ENCODE data around the gene SELP. TPM values are rescaled to one million over a fixed set of nuclear protein-coding genes. Genes with fewer than 3 reads are reported as not detected.

SELP gene
- total and polyA plus RNA-seq, 2 of the 13 experiments (the other 11 are each of a cell fraction or from before 2014, with no cell fraction given): 0.11 TPM; not detected in 1

DNA sequence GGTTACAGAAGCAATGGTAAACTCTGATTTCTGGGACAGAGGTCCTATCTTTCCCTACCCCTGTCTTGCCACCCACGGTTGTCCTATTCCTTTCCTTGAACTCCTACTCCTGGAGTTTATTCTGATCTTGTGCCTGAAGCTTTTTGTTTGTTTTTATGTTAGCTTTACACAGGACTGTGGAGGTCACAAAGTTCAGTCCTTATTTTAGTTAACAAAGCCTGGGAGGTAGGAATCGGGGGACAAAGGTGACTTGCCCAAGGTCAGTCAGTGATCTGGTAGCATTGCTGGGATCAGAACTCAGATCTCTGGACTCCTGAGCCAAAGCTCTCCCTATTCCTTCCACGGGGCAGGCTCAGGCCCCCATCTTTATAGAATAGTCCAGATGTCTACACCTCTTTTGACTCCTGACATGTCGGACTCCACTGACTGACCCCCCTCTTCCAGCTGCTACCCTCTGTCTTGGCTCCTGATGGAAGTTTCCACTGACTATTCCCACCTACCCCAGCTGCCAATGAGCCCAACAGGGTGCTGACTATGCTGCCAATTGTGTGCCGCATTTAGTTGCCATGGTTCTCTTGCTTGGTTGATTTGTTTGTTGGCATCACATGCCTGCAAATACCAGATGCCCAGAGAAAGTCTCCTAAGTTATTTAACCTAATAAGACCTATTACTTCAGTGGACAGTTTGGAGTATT lies 53.5 kb downstream of the SELP start (continued):
- TF ChIP-seq ZNF619 (CRISPR knock-in tag; IDR thresholded peaks at IDR 0.05) (no peak), PITX1 (CRISPR knock-in tag; IDR thresholded peaks at IDR 0.05) (0 out of 2 replicates have a peak, but pooled peaks have one; percentile 41), SIX1 (CRISPR knock-in tag; IDR thresholded peaks at IDR 0.05; ENCODE audit: borderline replicate concordance) (no peak), ZSCAN31 (CRISPR knock-in tag; IDR thresholded peaks at IDR 0.05; ENCODE audit: low read depth) (no peak), SMC3 (IDR thresholded peaks at IDR 0.05; ENCODE audit: low read length) (0 out of 2 replicates have a peak, but pooled peaks have one; percentile 16), ETV6 (CRISPR knock-in tag; conservative IDR thresholded peaks at IDR 0.05) (no peak), NONO (IDR thresholded peaks at IDR 0.05) (no peak), NONO (CRISPR knock-in tag; conservative IDR thresholded peaks at IDR 0.05) (no peak), ZNF75D (CRISPR knock-in tag; IDR thresholded peaks at IDR 0.05; ENCODE audit: borderline replicate concordance) (no peak), NCOA2 (CRISPR knock-in tag; IDR thresholded peaks at IDR 0.05) (peak; percentile 70), LCORL (IDR thresholded peaks at IDR 0.05) (no peak), LCORL (CRISPR knock-in tag; IDR thresholded peaks at IDR 0.05) (peak; percentile 57), ZNF747 (CRISPR knock-in tag; IDR thresholded peaks at IDR 0.05; ENCODE audit: borderline replicate concordance) (0 out of 2 replicates have a peak, but pooled peaks have one; percentile 30), CENPX (CRISPR knock-in tag; IDR thresholded peaks at IDR 0.05) (no peak), PHB2 (IDR thresholded peaks at IDR 0.05; ENCODE audit: partially characterized antibody) (no peak), HNRNPLL (IDR thresholded peaks at IDR 0.05; ENCODE audit: low read depth, low read length, poor library complexity, severe bottlenecking) (no peak), JDP2 (CRISPR knock-in tag; IDR thresholded peaks at IDR 0.05; ENCODE audit: borderline replicate concordance) (no peak), ZNF841 (CRISPR knock-in tag; IDR thresholded peaks at IDR 0.05; ENCODE audit: borderline replicate concordance) (no peak), RBAK (CRISPR knock-in tag; IDR thresholded peaks at IDR 0.05) (no peak)
- TF ChIP-seq, protein P1, sequence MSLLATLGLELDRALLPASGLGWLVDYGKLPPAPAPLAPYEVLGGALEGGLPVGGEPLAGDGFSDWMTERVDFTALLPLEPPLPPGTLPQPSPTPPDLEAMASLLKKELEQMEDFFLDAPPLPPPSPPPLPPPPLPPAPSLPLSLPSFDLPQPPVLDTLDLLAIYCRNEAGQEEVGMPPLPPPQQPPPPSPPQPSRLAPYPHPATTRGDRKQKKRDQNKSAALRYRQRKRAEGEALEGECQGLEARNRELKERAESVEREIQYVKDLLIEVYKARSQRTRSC (CRISPR knock-in tag; IDR thresholded peaks at IDR 0.05; ENCODE audit: low read depth): no peak
- TF ChIP-seq, protein P2, sequence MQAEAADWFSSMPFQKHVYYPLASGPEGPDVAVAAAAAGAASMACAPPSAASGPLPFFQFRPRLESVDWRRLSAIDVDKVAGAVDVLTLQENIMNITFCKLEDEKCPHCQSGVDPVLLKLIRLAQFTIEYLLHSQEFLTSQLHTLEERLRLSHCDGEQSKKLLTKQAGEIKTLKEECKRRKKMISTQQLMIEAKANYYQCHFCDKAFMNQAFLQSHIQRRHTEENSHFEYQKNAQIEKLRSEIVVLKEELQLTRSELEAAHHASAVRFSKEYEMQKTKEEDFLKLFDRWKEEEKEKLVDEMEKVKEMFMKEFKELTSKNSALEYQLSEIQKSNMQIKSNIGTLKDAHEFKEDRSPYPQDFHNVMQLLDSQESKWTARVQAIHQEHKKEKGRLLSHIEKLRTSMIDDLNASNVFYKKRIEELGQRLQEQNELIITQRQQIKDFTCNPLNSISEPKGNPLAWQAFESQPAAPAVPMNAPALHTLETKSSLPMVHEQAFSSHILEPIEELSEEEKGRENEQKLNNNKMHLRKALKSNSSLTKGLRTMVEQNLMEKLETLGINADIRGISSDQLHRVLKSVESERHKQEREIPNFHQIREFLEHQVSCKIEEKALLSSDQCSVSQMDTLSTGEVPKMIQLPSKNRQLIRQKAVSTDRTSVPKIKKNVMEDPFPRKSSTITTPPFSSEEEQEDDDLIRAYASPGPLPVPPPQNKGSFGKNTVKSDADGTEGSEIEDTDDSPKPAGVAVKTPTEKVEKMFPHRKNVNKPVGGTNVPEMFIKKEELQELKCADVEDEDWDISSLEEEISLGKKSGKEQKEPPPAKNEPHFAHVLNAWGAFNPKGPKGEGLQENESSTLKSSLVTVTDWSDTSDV (CRISPR knock-in tag; IDR thresholded peaks at IDR 0.05): no peak
- TF ChIP-seq, protein P3, sequence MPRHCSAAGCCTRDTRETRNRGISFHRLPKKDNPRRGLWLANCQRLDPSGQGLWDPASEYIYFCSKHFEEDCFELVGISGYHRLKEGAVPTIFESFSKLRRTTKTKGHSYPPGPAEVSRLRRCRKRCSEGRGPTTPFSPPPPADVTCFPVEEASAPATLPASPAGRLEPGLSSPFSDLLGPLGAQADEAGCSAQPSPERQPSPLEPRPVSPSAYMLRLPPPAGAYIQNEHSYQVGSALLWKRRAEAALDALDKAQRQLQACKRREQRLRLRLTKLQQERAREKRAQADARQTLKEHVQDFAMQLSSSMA (CRISPR knock-in tag; IDR thresholded peaks at IDR 0.05): no peak
- TF ChIP-seq, protein P4, sequence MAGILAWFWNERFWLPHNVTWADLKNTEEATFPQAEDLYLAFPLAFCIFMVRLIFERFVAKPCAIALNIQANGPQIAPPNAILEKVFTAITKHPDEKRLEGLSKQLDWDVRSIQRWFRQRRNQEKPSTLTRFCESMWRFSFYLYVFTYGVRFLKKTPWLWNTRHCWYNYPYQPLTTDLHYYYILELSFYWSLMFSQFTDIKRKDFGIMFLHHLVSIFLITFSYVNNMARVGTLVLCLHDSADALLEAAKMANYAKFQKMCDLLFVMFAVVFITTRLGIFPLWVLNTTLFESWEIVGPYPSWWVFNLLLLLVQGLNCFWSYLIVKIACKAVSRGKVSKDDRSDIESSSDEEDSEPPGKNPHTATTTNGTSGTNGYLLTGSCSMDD (CRISPR knock-in tag; IDR thresholded peaks at IDR 0.05): no peak
- TF ChIP-seq, protein P5, sequence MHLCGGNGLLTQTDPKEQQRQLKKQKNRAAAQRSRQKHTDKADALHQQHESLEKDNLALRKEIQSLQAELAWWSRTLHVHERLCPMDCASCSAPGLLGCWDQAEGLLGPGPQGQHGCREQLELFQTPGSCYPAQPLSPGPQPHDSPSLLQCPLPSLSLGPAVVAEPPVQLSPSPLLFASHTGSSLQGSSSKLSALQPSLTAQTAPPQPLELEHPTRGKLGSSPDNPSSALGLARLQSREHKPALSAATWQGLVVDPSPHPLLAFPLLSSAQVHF (CRISPR knock-in tag; IDR thresholded peaks at IDR 0.05): no peak
- TF ChIP-seq, protein P6, sequence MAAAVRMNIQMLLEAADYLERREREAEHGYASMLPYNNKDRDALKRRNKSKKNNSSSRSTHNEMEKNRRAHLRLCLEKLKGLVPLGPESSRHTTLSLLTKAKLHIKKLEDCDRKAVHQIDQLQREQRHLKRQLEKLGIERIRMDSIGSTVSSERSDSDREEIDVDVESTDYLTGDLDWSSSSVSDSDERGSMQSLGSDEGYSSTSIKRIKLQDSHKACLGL (CRISPR knock-in tag; IDR thresholded peaks at IDR 0.05): no peak

Data from HepG2 (cell line).